Stimulated activated CD4-positive, alpha-beta T cell treated with anti-CD3 and anti-CD28 coated beads, Interleukin-1b, Interleukin-23, amount 100 ng/mL, for 4 hours (primary cell): ENCODE measurements around the gene ARID5A.
A peak's percentile ranks its signal among the peaks of the same experiment; 100 is the strongest.

Experiments used
- DNase-seq, 2 donors: peaks; one replicate each; pipeline ENCODE4 v3.0.0-alpha.2; 2020; ENCODE audit warnings: low read depth in 2 of 2

The ARID5A gene

GRCh38 chr2:96528006-96528699 is 8.4 kb upstream of the ARID5A start:
- peak; percentile 36 to 64 for DNase-seq

GRCh38 chr2:96528700-96529375 is 7.7 kb upstream of the ARID5A start:
- no peak for DNase-seq

GRCh38 chr2:96529376-96530143 is 7.0 kb upstream of the ARID5A start:
- DNase-seq, result no peak

DNA sequence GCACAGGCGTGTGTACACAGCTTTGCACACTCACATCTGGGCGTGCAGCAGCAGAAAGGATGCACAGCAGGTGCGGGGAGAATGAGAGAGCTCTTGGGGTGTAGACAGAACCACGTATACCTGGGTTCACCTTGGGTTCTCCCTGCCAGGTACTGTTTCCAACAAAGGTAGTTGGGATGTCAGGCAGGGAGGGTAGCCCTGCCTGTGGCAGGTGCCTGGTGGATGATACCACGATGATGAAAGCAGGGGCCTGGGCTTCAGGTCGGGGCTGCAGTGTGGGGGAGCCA is 6.5 kb upstream of the ARID5A start:
- DNase-seq, result no peak

DNA sequence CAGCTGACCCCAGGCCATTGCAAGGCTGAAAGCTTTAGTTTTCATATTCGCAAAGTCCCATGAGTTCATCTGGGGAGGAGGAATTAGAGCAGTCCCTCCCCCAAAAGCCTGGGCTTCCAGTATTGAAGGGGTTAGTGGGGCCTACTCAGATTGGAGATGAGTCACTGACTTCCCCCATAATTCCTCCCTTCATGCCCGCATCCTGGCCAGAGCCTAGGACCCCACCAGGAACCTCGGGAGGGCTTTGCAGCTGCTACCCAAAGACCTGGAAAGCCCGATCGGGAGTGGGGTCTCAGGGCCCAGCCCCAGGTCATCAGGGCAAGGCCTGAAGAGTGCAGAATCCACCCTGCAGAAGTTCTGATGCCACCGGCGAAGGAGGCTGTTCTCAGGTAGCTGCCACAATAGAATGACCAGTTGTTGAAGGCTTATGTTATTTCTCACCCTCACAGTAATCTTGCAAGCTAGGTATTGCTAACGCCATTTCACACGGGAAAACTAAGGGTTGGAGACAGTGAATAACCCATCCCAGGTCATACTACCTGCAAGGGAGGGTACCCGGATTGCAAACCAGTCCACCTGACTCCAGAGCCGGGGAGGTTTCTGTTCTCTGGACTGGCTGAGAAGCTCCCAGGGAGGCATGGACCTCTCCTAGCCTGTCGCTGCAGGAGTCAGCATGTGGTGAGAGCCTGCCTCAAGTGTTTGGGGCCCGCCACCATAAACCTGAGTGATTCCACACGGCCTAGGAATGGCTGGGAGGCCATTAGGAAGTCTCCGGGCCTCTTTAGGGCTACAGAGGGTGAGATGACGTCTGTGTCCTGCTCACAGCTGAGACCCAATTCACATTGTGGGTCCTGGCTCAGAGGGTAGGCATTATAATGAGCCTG is 5.8 kb upstream of the ARID5A start:
- DNase-seq, result no peak

DNA sequence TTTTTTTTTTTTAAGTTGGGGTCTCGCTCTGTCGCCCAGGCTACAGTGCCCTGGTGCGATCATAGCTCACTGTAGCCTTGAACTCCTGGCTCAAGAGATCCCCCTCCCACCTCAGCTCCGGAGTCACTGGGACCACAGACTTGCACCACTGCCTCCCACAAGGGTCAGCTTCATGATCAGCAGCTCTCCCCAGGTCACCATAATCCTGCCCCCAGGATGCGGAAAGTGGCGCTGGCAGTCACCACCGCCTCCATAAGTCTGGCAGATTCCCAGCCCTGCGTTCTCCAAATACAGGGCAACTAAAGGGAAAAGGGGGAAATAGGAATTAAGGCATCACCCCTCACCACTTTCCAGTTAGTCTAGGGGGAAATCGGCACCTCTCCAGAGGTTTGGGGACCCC is 5.2 kb upstream of the ARID5A start:
- no peak for DNase-seq

GRCh38 chr2:96531872-96532505 is 4.6 kb upstream of the ARID5A start:
- DNase-seq, result peak; percentile 72 to 82

- DNase-seq, result no peak
These were observed 3.8 kb upstream of the ARID5A start for GRCh38 chr2:96532641-96533291.

DNA sequence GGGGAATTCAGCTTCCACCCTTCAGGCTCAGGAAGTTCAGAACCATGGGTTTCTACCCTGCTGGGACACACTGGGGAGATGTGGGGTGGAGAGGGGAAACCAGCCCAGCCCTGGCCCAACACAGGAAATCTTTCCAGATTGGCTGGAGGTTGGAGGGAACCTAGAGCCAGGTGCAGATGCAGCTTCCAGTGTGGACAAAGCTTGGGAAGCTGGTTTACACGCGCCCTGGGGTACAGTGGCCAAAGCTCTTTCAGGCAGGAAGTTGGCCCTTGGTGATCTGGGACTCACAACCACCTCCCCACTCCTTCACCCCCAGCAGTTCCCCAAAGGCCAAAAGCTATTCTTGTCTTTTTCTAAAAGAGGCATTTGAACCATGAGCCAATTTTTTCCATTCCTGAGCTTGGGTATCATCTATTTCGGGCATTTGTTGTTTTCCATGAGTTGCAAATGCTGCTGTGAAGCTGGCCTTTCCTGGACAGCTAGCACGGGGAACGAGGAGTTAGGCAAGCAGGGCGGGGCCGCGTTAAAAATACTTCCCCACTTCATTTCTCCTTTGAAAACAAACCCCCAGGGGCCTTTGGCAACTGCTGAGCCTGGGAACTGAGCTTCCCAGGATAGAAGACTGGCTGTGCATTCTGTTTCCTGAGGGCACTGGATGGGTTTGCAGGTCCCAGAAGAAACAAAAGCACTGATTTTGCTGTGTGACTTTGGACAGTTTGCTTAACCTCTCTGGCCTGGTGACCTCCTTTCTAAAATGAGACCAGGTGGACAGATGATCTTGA is 3.1 kb upstream of the ARID5A start:
- no peak for DNase-seq

- DNase-seq, result no peak
These were observed 2.4 kb upstream of the ARID5A start for GRCh38 chr2:96534141-96534540.

DNA sequence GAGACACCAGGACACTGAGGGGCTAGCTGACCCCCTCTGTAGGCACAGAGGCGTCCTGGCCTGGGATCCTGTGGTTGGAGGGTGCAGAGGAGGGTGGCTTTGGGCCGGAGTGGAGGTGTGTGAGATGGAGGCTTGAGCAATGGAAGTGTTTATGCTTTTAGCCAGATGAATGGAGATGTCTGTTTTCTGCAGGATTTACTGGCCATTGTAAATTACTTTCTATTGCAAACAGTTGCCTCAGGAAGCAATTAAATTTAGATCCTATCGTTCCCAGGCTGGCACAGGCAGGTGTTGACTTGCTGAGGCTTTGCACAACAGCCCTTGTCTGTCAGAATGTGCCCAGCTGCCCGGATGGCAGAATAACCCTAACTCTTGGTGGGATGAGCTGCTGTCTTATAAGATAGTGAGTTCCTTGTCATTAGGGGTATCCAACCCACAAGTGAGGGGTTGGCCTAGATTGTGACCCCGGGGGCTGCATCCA is 1.8 kb upstream of the ARID5A start:
- DNase-seq, result no peak

DNA sequence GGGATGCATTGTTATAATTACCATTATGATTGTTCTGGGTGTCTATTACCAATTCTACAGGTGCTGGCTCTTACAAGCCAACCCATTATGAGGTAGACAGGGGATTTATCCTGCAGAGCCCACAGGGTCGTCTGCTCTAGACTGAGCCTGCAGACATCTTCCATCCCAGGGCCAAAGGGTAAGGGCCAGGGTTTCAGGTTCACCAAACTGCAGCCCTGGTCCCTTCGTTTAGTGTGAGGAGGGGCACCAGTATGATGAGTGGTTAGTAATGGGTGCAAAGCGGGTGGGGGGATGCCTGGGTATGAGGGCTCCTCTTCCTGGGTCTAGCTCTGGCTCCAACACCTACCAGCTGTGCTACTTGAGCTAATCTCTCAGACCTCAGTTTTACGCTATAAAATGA is 1.2 kb upstream of the ARID5A start:
- DNase-seq, result no peak

- DNase-seq, result peak; percentile 65 to 69
These were observed 648 bp downstream of the ARID5A start for GRCh38 chr2:96537066-96537733.

DNA sequence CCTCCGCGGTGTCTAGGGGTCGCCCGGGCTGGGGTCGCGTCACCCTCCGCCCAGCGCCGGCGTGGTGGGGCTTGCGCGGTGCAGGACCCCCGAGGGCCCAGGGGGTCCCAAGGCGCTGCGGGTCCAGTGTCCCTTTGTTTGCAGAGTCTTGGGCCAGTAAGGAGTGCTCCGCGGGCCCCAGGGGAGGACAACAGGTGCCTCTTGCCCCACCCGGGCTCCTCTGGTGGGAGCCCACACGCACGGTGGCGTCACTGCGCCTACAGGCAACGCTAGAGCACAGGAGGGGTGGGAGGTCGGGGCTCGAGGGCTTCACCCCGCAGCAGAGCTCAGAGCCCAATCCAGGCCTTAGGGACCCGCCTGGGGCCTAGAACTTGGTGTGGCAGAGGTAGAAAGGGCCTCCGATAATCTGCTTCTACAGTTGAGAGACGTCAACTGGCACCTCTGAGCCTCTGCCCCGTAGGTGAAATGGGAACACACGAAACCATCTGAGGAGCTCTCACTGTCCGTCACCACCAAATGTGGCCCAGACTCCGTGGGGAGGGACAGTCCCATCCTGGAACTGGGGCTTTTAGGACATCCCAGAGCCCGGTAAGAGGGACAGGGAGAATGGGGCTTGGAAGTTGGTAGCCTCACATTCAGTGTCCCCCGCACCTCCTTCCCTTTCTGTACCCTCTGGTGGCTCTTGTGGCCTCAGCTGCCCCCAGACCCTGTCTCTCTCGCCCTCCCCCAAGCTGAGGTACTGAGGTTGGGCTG is 1.4 kb downstream of the ARID5A start:
- DNase-seq, result no peak

DNA sequence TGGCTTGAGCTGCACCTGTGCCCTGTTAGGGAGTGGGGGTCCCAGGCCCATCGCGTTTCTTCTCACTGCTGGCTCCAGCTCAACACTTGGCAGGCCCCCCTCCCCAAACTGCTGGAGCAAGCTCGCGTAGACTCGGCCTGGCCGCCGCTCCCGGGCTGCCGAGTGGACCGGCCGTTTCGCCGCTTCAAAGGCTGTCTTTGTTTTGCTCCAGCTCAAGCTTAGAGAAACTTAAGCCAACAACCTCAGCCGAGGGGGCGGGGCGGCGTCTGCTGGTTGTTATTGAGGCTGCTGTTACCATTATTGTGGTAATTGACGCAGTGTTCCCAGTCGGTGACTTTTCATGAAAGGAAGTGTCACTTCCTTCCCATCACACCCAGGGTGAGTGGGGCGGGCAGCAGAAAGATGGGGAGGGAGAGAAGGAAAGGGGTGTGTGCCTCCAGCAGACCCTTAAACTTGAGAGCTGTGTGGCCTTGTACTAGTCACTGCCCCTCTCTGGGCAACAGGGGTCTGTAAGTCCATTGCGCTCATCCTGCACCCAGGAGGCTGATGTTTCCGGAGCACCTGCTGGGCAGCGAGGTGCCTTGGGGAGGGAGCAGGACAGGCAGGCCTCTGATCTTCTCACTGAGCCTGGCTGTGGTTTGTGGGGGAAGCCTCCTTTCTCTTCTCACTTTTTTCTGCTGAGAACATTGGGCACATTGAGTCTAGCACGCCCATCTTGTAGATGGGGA is 2.1 kb downstream of the ARID5A start:
- peak; percentile 75 to 81 for DNase-seq

DNA sequence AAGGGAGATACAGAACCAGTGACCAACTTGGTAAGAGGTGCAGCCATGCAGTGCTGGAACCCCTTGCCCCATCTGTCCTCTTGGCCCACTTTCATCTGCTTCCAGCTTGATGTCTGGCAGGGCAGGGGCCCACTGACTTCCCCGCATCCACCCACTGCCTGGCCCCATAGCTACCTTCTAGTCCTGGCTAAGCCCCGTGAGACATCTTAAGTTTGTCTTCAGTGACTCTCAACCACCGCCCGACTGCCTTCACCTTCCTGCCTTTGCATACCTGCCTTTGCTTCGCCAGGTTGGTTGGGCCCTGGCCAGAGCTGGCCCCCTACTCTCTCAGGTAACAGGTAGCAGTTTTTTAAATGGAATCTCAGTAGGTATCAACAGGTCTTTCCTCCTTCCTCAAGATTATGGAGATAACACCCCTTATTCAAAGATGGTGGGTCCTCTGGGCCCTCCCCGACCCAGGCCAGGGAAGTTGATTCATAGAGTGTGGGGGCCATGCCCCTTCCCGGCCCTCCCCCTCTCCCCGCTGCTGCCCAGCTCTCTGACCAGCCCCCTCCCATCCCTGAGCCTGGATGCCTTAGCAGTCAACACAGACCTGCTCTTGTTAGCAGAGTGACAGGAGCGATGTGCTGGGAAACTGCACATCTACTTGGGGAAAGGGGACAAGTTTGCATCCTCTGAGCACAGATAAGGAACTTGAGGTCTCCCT is 2.8 kb downstream of the ARID5A start:
- no peak for DNase-seq

DNA sequence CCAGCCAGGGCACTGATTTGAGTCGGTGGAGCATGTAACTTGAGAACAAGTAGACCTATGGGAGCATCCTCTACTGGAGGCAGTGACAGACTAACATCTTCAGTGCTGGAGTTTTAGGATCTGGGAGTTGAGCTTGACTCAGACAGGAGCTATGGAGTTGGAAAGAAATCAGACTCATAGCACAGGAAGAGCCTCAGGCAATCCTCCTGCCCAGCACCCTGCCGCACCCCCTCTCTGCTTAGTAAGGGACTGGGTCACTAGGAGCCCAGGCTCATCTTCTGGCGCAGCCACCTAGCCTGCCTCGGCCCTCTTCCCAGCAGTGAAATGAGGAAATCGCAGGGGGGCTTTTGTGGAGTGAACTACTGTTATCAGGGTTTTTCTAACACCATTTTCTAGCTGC is 3.6 kb downstream of the ARID5A start:
- no peak for DNase-seq
